Spinal cord (tissue), 10 donors: ENCODE measurements around the gene IRAK1BP1. TPM values are rescaled to one million over a fixed set of nuclear protein-coding genes. Genes with fewer than 3 reads are reported as not detected.
"Not testable (repeated sequence)": the region's sequence is repeated elsewhere in the genome, so short reads cannot be mapped to it uniquely, and the experiment has no call there.

Experiments used
- DNase-seq, 6 donors: peaks; one replicate each; pipeline versions ENCODE4 v3.0.0 to v3.0.0-alpha.2; 2013 to 2015; ENCODE audit warnings: low spot score in 6 of 6, low read depth in 4 of 6
- H3K27ac ChIP-seq: one replicate; pipeline ENCODE4 v1.5.1; 2013; ENCODE audit warnings: low read depth, low read length, control low read depth
- H3K27me3 ChIP-seq: one replicate; pipeline ENCODE4 v1.6.1; 2013; ENCODE audit warnings: low read length; ENCODE audit not compliant: control insufficient read depth, insufficient read depth
- H3K36me3 ChIP-seq: one replicate; pipeline ENCODE4 v1.6.1; 2013; ENCODE audit warnings: low read length; ENCODE audit not compliant: control insufficient read depth, insufficient read depth
- H3K4me1 ChIP-seq: one replicate; pipeline ENCODE4 v1.6.1; 2013; ENCODE audit warnings: low read length; ENCODE audit not compliant: control insufficient read depth, insufficient read depth
- H3K4me3 ChIP-seq: one replicate; pipeline ENCODE4 v1.5.1; 2013; ENCODE audit warnings: low read depth, low read length, control low read depth
- H3K9me3 ChIP-seq: one replicate; pipeline ENCODE4 v1.6.1; 2013; ENCODE audit warnings: low read length; ENCODE audit not compliant: control insufficient read depth, insufficient read depth
- WGBS: methylation state at CpG from one replicate; pipeline ENCODE4 v1.1.5; 2013; ENCODE audit warnings: missing lambda C conversion rate; ENCODE audit not compliant: insufficient coverage; 5-methylcytosine and 5-hydroxymethylcytosine counted together
- polyA plus RNA-seq, 2 donors: library from polyadenylated mRNA; unstranded; fragments of 120-200 nt; gene quantifications; one replicate each; pipeline ENCODE4 v1.2.1, GENCODE V29; 2013; ENCODE audit not compliant: insufficient read length in 2 of 2
- total RNA-seq, 2 donors: library from RNA; depleted of rRNA in 1 of 2; stranded (reverse); fragments of 120-200 nt in 1 of 2; fragments of >200 nt in 1 of 2; gene quantifications; one replicate each; pipeline versions ENCODE4 v1.2.3 to v1.2.4, GENCODE V29; 2013 to 2014
- donor health status: healthy.

The IRAK1BP1 gene
- total and polyA plus RNA-seq, 4 donors, result 8.0 to 19.0 (median 13.4) TPM

- no peak for DNase-seq
- peaks cover 8% of the 10 kb centered on the region for H3K36me3 ChIP-seq
- peak overlapping the region; percentile 37 for H3K4me3 ChIP-seq
- H3K27ac ChIP-seq, result no peak overlapping the region
- 60% methylated on average over 8 of the region's 9 CpGs for WGBS
- H3K27me3 ChIP-seq, result peaks cover 3% of the 10 kb centered on the region
- H3K4me1 ChIP-seq, result peaks cover 6% of the 10 kb centered on the region
- H3K9me3 ChIP-seq, result no peaks in the 10 kb centered on the region
These were observed 44.0 kb downstream of the IRAK1BP1 start for GRCh38 chr6:78911218-78911940.

DNA sequence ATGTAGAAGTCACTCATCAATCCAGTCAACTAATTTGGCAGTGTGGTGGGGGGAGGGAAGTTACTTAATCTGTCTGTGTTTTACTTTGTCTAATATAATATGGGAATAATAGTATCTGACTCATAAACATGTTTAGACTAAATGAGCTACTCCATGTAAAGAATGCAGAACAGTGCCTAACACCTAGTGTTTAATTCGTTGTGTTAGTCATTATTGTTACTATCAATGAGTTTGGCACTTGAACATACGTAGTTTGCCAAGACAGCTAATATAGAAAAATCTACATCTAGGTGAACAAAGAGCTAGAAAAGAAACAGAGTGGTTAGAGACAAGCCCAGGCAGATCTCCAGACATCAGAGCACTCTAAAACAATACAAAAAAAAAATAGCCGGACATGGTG lies 49.1 kb downstream of the IRAK1BP1 start:
- DNase-seq, result no peak
- Histone ChIP-seq H3K27me3 (no peaks in the 10 kb centered on the region), H3K4me1 (no peaks in the 10 kb centered on the region), H3K36me3 (no peaks in the 10 kb centered on the region), H3K9me3 (peaks cover 12% of the 10 kb centered on the region), H3K4me3 (no peak overlapping the region), H3K27ac (no peak overlapping the region)
- no CpG with 5 or more reads among the region's 3 CpGs for WGBS

DNA sequence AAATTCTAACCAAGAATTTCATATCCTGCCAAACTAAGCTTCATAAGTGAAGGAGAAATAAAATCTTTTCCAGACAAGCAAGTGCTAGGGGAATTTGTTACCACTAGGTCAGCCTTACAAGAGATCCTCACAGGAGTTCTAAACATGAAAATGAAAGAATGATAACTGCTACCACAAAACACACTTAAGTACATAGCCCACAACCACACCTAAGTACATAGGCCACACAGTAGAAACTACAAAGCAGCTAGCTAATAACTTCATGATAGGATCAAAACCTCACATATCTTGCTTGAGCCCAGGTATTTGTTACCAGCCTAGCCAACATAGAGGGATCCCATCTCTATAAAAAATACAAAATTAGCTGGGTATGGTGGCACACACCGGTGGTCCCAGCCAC lies 50.4 kb downstream of the IRAK1BP1 start:
- WGBS, result no CpG with 5 or more reads among the region's 1 CpG

GRCh38 chr6:78921168-78921567 lies 53.8 kb downstream of the IRAK1BP1 start:
- H3K9me3 ChIP-seq, result peaks cover 12% of the 10 kb centered on the region
- H3K4me1 ChIP-seq, DNase-seq, H3K36me3 ChIP-seq, H3K27ac ChIP-seq, H3K4me3 ChIP-seq, H3K27me3 ChIP-seq: not testable (repeated sequence)
- WGBS, result over 99% methylated on average over 9 of the region's 10 CpGs

More for the DNA sequence above, 50.4 kb downstream of the IRAK1BP1 start:
- DNase-seq, result no peak
- Histone ChIP-seq H3K4me3 (no peak overlapping the region), H3K36me3 (no peaks in the 10 kb centered on the region), H3K4me1 (no peaks in the 10 kb centered on the region), H3K27me3 (no peaks in the 10 kb centered on the region), H3K27ac (no peak overlapping the region), H3K9me3 (peaks cover 12% of the 10 kb centered on the region)

GRCh38 chr6:78925317-78925716 lies 58.0 kb downstream of the IRAK1BP1 start:
- no peak overlapping the region for H3K27ac ChIP-seq
- DNase-seq, result no peak
- WGBS, result 86% methylated on average over 2 of the region's 3 CpGs
- no peak overlapping the region for H3K4me3 ChIP-seq
- no peaks in the 10 kb centered on the region for H3K27me3 ChIP-seq
- H3K4me1 ChIP-seq, result no peaks in the 10 kb centered on the region
- H3K9me3 ChIP-seq, result peaks cover 8% of the 10 kb centered on the region
- no peaks in the 10 kb centered on the region for H3K36me3 ChIP-seq

DNA sequence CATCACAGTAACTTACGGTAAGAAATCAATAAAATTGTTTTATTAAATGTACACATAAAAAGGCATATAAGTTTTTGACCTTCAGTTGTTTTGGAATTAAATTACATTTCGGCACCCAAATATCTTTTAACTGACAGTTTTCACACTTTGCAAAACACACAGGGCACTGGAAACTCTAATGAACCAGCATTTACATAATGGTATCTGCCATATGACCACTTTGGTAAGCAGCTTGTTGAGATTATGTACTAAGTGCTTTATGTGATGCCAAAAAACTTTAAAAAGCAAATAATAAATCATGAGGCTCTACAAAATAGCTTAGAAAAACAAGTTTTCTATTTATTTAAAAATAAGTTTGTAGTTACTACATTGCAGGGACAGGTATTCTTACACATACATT lies 68.2 kb downstream of the IRAK1BP1 start:
- no peak for DNase-seq
- no CpG with 5 or more reads among the region's 2 CpGs for WGBS
- H3K36me3 ChIP-seq, result no peaks in the 10 kb centered on the region
- H3K4me1 ChIP-seq, result no peaks in the 10 kb centered on the region
- peaks cover 6% of the 10 kb centered on the region for H3K9me3 ChIP-seq
- no peak overlapping the region for H3K27ac ChIP-seq
- H3K4me3 ChIP-seq, result no peak overlapping the region
- H3K27me3 ChIP-seq, result no peaks in the 10 kb centered on the region

- Histone ChIP-seq H3K36me3 (no peaks in the 10 kb centered on the region), H3K4me1 (no peaks in the 10 kb centered on the region), H3K27me3 (no peaks in the 10 kb centered on the region), H3K9me3 (peaks cover 6% of the 10 kb centered on the region), H3K4me3 (no peak overlapping the region), H3K27ac (no peak overlapping the region)
- no CpG with 5 or more reads among the region's 2 CpGs for WGBS
- DNase-seq, result no peak
These were observed 69.2 kb downstream of the IRAK1BP1 start for GRCh38 chr6:78936515-78936914.

- WGBS, result 100% methylated on average over 1 of the region's 1 CpG
- Histone ChIP-seq H3K9me3 (no peaks in the 10 kb centered on the region), H3K4me3 (no peak overlapping the region), H3K27me3 (no peaks in the 10 kb centered on the region), H3K4me1 (no peaks in the 10 kb centered on the region), H3K36me3 (peaks cover 7% of the 10 kb centered on the region), H3K27ac (no peak overlapping the region)
- no peak for DNase-seq
These were observed 75.1 kb downstream of the IRAK1BP1 start for GRCh38 chr6:78942446-78942845.

- Histone ChIP-seq H3K27me3 (no peaks in the 10 kb centered on the region), H3K36me3 (peaks cover 20% of the 10 kb centered on the region), H3K4me1 (no peaks in the 10 kb centered on the region), H3K4me3 (no peak overlapping the region), H3K27ac (no peak overlapping the region), H3K9me3 (peaks cover 6% of the 10 kb centered on the region)
- no peak for DNase-seq
- WGBS, result no CpG with 5 or more reads among the region's 2 CpGs
These were observed 80.2 kb downstream of the IRAK1BP1 start for GRCh38 chr6:78947529-78947928.

DNA sequence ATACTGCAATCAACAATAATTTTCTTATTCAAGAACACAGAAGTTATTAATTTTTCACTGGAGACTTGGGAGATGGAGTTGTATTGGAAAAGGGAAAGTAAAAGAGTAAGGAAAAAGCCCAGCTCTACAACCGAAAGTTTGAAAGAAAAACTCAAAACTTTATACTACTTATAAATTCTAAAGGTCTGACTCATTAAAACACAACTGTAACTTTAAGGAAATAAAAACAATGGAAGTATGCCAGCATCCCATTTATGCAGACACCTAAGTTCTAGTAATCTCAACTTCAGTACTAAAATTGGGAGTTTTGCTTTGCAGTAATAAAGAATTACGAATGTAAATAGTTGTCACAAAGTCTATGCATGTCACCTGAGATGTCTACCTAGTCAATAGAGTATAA lies 80.6 kb downstream of the IRAK1BP1 start:
- no peak overlapping the region for H3K27ac ChIP-seq
- no peaks in the 10 kb centered on the region for H3K27me3 ChIP-seq
- H3K4me1 ChIP-seq, result no peaks in the 10 kb centered on the region
- H3K9me3 ChIP-seq, result peaks cover 7% of the 10 kb centered on the region
- DNase-seq, result no peak
- H3K4me3 ChIP-seq, result no peak overlapping the region
- no CpG with 5 or more reads among the region's 2 CpGs for WGBS
- peaks cover 20% of the 10 kb centered on the region for H3K36me3 ChIP-seq
